ENCODE data around the gene AHSG.

AHSG gene

DNA sequence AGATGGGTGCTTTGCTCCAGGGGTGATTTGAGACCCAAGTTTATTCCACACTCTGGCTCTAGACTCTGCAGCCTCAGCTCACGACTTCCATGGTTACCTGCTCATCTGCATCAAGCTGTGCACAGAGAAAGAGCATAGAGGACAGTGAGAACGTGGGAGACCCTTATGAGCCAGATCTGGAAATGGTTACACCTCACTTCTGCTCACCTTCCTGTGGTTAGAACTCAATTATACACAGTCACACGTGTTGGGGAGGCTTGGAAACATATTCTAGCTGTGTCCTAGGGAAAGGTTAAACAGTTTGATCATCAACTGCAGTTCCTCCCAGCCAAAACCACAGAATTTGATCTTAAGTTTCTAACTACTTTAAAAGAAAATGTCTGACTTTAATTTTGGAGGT is 29.2 kb downstream of the AHSG start:
- DNase-seq (ENCODE audit: low read depth in 2 of 2) = no peak

DNA sequence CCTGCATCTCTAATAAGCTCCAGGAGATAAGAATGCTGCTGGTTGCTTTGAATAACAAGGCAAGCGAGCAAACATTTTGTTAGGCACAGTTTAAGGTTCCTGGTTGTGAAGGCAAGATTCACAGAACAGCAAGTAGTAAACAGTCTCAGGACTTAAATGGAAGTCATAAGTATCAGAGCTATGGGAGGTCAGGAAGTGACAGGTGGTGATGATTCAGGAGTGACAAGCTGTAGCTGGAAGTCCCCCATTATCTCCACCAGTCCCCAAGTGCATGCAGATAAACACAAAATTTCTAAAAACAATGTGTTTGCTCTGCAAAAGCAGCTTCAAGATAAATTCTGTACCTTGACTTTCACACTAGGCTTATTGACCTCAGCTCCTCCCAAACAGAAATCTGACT is 30.6 kb downstream of the AHSG start:
- DNase-seq (ENCODE audit: low read depth in 2 of 2) = no peak

DNA sequence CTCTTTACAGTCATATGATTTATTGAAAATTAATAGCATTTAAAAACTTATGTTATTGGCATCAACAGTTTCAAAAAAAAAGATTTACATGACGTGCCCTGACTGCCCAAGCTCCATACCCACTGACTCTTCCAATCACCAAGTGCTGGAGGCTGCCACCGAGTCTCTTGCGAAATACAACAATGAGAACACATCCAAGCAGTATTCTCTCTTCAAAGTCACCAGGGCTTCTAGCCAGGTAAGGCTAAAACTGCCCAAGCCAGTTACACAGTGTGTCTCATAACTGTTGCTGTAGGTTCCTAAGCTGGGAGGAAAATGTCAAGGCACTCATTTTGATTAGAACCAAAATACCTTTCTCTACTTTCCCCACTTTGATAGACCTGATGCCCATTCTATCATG is 31.8 kb downstream of the AHSG start:
- no peak for DNase-seq (ENCODE audit: low read depth in 2 of 2)

DNA sequence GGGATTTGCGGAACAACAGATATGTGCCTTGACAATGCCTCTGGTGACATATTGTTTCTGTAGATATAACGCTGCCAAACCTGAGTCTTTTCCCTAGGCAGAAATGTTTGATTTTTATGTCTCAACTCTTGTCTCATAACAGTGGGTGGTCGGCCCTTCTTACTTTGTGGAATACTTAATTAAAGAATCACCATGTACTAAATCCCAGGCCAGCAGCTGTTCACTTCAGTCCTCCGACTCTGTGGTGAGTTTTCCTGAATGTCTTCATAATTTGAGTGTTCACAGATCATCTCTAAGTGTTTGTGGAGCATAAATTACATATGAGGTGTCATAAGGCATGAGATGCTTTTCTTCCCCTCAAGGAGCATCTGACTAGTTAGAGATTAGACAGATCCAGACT is 33.2 kb downstream of the AHSG start:
- no peak for DNase-seq (ENCODE audit: low read depth in 2 of 2)

DNA sequence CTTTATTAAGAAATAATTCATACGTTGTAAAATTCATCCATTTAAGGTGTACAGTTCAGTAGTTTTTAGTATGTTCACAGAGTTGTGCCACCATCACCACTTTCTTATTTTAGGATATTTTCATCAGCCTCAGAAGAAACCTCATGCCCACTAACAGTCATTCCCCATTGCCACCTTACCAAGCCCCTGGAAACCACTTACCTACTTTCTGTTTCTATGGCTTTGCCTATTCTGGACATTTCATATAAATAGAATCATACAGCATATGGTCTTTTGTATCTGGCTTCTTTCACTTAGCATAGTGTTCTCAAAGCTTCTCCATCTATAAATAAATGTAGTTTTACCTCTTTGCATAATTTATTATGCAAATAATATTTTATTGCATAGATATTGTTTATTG is 34.0 kb downstream of the AHSG start:
- DNase-seq (ENCODE audit: low read depth in 2 of 2) = no peak

DNA sequence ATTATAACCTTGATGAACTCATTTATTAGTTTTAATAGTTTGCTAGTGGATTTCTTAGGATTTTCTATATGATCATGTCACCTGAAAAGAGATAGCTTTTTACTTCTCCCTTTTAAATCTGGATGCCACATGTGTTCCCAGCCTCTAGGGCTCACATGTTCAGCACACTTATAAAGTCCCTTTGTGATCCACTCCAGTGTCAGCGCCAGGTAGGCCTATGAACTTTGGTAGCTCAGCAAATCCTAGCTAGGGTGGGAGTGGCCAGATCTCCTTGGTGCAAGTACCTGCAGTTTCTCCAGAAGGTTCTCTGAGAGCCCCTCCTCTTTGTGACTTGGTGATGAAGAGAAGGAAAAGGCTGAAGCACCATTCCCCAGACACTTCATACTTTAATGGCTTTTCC is 36.0 kb downstream of the AHSG start:
- no peak for DNase-seq (ENCODE audit: low read depth in 2 of 2)

DNA sequence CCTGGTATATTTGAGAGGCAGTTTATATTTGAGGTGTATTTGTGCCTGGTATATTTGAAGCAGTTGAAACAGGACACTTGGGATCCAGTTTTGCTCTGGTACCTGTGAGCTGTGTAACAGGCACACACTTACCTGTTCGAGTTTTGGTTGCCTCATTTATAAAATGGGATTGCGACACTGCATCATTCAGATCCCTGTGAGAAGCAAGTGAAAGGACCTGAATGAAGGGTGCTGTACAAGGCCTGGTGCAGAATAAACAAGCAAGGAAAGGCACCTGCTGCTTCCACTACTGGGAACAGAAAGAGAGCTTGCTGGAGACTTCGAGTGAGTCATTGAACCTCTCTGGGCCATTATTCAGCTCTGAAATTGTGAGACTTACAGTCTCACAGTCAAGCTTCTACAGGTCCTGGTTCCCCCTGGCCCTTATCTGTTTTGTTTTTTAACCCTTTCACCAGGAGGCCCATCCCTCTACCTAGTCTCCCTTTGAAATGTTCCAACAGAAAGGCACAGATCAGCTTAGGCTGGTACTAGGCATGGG is 38.9 kb downstream of the AHSG start:
- no peak for DNase-seq (ENCODE audit: low read depth in 2 of 2)

DNA sequence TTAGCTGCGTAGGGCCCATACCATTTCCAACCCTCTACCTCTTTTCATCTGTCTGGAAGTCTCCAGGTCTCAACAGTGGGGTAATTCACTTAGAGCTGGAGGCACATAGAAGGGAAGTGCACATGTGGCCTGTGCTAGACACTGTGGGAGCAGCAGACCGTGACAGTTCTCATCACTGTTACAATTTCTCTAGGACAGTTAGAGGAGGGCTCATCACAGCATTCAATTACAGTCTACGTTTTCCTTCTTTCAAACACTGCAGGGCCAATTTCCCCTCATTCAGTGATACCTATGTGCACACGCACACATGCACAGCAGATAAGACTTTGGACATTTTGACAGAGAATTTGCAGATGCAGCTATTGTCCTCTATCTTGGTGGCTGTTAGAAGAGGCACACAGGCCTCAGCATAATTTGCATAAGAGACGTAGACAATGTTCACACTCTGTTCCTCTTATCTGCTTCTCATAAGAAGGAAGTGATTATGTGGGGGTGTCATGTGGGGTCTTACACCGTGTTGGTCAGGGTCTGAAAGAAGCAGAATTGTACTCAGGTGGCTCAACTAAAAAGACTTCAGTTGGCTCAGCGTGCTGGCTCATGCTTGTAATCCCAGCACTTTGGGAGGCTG is 40.3 kb downstream of the AHSG start:
- DNase-seq (ENCODE audit: low read depth in 2 of 2) = no peak

DNA sequence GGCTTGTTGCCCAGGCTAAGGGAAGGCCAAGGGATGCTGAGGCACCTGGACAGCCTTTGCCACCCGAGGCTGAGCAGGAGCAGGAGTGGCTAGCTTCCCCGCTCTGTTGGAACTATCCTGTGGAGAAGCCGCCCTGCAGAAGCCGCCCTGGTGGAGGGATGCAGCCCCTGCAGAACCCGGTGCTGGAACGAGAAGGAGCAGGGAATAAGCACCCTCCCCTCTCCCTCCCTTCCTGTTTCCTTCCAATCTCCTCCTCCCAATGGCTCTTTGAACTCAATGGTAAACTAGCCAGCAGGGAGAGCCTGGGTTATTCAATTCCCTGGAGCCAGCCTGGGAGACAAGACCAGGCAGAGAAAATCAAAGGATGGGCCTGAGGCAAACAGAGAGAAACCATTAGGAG is 41.1 kb downstream of the AHSG start:
- no peak for DNase-seq (ENCODE audit: low read depth in 2 of 2)

DNA sequence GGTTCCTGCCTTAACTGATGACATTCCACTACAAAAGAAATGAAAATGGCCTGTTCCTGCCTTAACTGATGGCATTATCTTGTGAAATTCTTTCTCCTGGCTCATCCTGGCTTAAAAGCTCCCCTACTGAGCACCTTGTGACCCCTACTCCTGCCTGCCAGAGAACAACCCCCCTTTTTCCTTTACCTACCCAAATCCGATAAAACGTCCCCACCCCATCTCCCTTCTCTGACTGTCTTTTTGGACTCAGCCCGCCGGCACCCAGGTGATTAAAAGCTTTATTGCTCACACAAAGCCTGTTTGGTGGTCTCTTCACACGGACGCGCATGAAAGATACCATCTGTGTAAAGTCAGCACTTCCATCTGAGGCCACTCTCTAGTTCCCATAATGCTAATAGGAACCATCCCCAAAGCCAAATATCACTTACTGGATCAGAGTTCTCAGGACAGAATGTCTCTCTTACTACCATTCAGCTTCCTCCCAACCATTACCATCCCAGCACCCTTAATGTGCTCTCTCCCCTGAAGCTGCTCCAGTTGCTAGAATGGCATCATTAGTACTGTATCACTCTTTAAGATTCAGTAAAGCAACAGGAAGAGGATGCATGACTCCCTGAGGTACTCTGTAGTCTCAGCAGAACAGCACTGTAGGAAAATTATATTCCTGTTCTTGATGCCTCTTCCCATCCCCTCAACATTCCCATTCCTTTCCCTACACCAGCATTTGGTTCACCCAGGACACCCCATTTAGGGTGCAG is 50.7 kb downstream of the AHSG start:
- no peak for DNase-seq (ENCODE audit: low read depth in 2 of 2)

DNA sequence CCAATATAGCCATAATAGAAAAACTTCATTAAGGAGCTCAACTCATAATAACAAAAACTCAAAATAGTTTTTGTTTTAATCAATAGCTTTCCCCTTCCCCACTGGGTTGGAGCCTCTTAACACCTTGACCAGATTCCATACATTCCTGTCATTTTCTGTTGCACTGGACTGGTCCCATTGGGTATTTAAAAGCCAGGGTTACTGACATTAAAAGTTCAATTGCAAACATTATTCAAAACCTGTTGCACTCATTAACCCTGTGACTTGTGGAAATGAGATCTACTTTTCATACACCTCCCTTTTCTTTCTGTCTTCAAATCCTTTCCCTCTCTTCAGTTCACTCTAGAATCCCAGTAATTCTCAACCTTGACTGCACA is 51.2 kb downstream of the AHSG start:
- no peak for DNase-seq (ENCODE audit: low read depth in 2 of 2)

DNA sequence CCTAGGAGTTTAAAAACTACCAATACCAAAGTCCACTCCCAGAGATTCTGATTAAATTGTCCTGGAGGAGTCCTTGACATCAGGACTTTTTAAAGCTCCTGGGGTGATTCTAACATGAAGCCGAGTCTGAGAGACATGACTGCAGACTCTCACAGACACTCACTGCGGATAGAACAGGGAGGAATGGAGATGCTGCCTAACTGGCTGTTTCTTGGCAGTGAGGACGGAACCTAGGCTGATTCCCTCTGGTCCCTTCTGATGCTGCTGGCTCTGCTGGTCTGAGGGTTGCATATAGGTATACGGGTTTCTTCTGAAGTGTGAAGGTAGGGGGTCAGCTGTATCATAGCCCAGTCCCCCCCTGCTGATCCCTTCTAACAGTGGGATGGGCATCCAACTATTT is 51.6 kb downstream of the AHSG start:
- DNase-seq (ENCODE audit: low read depth in 2 of 2) = no peak

DNA sequence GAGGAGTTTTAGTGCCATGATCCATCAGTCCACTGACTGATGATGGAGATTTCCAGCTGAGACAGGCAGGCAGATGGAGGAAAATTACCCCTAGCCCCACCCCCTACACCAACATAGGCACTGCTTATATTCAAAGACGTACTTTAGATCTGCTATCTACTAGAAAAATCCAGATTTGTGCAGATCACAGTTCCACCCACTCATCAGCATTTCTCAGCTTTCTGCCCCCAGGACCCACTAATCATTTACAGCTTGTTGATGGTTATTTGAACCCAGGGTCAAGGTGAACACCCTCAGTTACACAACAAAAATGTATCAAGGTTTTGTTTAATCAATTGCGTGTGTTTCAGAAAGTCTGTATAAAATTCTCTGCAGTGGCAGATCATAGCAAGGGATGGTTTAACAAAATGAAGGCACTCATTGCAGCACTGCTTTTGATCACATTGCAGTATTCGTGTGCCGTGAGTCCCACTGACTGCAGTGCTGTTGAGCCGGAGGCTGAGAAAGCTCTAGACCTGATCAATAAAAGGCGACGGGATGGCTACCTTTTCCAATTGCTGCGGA is 52.8 kb downstream of the AHSG start, which contains the start of gene HRG:
HRG (plus strand) TSS at position 390 of the 564 bp plus-strand sequence; CDS start at position 408, 18 bp downstream.
- no peak for DNase-seq (ENCODE audit: low read depth in 2 of 2)

DNA sequence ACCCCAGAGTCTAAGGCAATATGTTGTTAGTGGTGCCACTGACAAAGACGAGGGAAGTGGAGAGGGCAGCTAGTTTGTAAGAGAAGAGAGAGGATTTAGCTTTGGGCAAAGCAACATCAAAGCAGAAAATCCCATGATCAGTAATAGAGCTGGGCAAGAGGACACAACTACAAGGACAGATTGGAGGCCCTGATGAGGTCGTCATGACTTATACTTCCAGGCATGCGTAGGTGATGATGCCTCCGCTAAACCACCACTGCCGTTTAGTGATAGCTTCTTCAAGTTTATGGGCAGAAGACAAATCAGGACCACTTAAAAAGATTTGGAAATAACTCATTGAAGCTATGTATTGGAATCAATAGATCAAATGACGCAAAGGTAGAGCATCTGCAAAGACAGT is 55.6 kb downstream of the AHSG start:
- DNase-seq (ENCODE audit: low read depth in 2 of 2) = no peak

DNA sequence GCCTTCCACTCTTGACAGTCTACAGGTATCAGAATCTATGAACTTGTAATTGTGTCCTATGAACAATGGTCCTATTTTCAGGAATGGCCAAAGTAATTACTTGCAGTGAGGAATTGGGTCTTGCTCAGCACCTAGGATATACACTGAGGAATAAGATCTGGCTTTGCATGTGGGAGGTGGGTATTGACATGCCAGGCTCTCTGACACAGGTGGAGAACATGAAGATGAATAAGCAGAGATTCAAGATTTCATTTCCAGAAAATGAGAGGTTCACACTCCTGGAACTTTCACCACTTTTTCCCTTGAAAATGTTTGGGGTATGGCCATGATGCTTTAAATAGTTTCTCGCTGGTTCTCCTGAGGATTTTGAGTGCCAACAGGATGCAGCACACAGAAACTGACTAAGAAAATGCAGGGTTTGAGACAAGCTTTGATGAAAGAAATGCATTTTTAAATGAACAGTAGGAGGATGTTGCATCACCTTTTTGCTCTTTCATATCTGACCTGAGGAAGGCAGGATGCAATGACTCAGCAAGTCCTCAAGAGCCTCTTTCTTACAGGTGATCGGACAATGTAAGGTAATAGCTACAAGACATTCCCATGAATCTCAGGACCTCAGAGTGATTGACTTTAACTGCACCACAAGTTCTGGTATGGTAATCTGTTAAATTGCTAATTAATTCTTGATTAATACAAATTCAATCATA is 56.7 kb downstream of the AHSG start:
- no peak for DNase-seq (ENCODE audit: low read depth in 2 of 2)

DNA sequence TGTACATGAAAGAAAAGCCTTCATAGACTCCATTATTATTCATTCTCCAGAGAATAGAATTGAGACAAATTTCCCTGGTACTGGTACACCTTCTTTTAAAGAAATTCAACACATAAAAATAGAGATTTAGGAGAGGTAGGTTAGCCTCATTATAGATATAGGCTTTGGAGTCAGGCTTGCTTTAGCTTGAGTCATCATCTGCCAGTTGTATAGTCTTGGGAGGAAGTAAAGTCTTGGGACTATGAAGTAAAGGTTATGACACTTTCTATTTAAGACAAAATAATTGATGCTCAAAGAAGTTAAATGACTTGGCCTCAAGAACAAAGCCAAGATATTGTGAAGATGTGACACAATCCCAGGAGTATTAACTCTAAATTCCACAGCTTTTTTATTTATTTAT is 57.3 kb downstream of the AHSG start:
- DNase-seq (ENCODE audit: low read depth in 2 of 2) = no peak

Measured in stimulated activated CD4-positive, alpha-beta T cell treated with anti-CD3 and anti-CD28 coated beads, Interleukin-15, amount 100 ng/mL, for 48 hours (primary cell).